ENCODE measurements around the gene DOC2A. TPM values are rescaled to one million over a fixed set of nuclear protein-coding genes. Genes with fewer than 3 reads are reported as not detected.

Gene DOC2A
- total RNA-seq, 2 donors from 2014 or later, result 3.0 to 6.4 TPM

GRCh38 chr16:29990034-29990433 is 20.8 kb downstream of the DOC2A start:
- no peak for TF ChIP-seq CTCF (IDR thresholded peaks at IDR 0.05)
- no peak for TF ChIP-seq POLR2AphosphoS5 (IDR thresholded peaks at IDR 0.05)
- no peak for TF ChIP-seq POLR2A (IDR thresholded peaks at IDR 0.05)
- Histone ChIP-seq H3K4me1 (replicated peaks) (peaks cover 6% of the 10 kb centered on the region), H3K9me3 (no peaks in the 10 kb centered on the region), H3K36me3 (peaks cover 22 to 35% of the 10 kb centered on the region in 2 donors), H3K27me3 (replicated peaks; ENCODE audit: insufficient read depth) (no peaks in the 10 kb centered on the region), H3K27ac (no peak overlapping the region), H3K4me3 (no peak overlapping the region)
- WGBS, result 69% methylated on average over 2 of the region's 2 CpGs
- intact Hi-C loops (cut with DNase I), result loop anchor here (10.0 kb wide), 1 partner anchor 65 kb away; the partner anchor contains the start of gene KCTD13
- no peak for DNase-seq (ENCODE audit: low spot score)

- peaks cover 28 to 37% of the 10 kb centered on the region in 2 donors for H3K36me3 ChIP-seq
Observed at GRCh38 chr16:29989111-29989858, 21.5 kb downstream of the DOC2A start.

GRCh38 chr16:29988346-29989075 is 22.3 kb downstream of the DOC2A start:
- no peaks in the 10 kb centered on the region for H3K4me1 ChIP-seq (replicated peaks)
- intact Hi-C loops (cut with DNase I), result no loop called here
- peaks cover 34 to 39% of the 10 kb centered on the region in 2 donors for H3K36me3 ChIP-seq
- WGBS, result 89% methylated on average over 17 of the region's 17 CpGs
- no peak for DNase-seq (ENCODE audit: low spot score)
- H3K27me3 ChIP-seq (replicated peaks; ENCODE audit: insufficient read depth), result no peaks in the 10 kb centered on the region
- H3K9me3 ChIP-seq, result no peaks in the 10 kb centered on the region
- TF ChIP-seq CTCF (IDR thresholded peaks at IDR 0.05) (no peak), POLR2A (IDR thresholded peaks at IDR 0.05) (no peak), POLR2AphosphoS5 (IDR thresholded peaks at IDR 0.05) (no peak)
- no peak overlapping the region for H3K4me3 ChIP-seq
- H3K27ac ChIP-seq, result no peak overlapping the region

More at GRCh38 chr16:29989111-29989858, 21.5 kb downstream of the DOC2A start:
- WGBS, result 84% methylated on average over 23 of the region's 23 CpGs
- intact Hi-C loops (cut with DNase I), result no loop called here
- no peak overlapping the region for H3K27ac ChIP-seq
- no peak overlapping the region for H3K4me3 ChIP-seq
- H3K9me3 ChIP-seq, result no peaks in the 10 kb centered on the region
- no peaks in the 10 kb centered on the region for H3K27me3 ChIP-seq (replicated peaks; ENCODE audit: insufficient read depth)
- TF ChIP-seq POLR2A (IDR thresholded peaks at IDR 0.05), result no peak
- no peak for TF ChIP-seq POLR2AphosphoS5 (IDR thresholded peaks at IDR 0.05)
- no peak for TF ChIP-seq CTCF (IDR thresholded peaks at IDR 0.05)
- DNase-seq (ENCODE audit: low spot score), result no peak
- peaks cover under 1% of the 10 kb centered on the region for H3K4me1 ChIP-seq (replicated peaks)

- TF ChIP-seq CTCF (IDR thresholded peaks at IDR 0.05) (no peak), POLR2A (IDR thresholded peaks at IDR 0.05) (no peak), POLR2AphosphoS5 (IDR thresholded peaks at IDR 0.05) (no peak)
- intact Hi-C loops (cut with DNase I), result no loop called here
- no peaks in the 10 kb centered on the region for H3K27me3 ChIP-seq (replicated peaks; ENCODE audit: insufficient read depth)
- H3K27ac ChIP-seq, result no peak overlapping the region
- no peaks in the 10 kb centered on the region for H3K9me3 ChIP-seq
- H3K36me3 ChIP-seq, result peaks cover 43 to 48% of the 10 kb centered on the region in 2 donors
- no peak overlapping the region for H3K4me3 ChIP-seq
- WGBS, result 93% methylated on average over 26 of the region's 35 CpGs
- DNase-seq (ENCODE audit: low spot score), result no peak
- H3K4me1 ChIP-seq (replicated peaks), result no peaks in the 10 kb centered on the region
Observed at GRCh38 chr16:29987371-29988085, 23.3 kb downstream of the DOC2A start.
